Stimulated activated CD8-positive, alpha-beta memory T cell treated with anti-CD3 and anti-CD28 coated beads, Interleukin-12 subunit alpha, Interleukin-12 subunit beta, amount 100 ng/mL, for 1 hour (primary cell): Measurements from ENCODE around the gene OBP2A.
"Not testable (repeated sequence)": the region's sequence is repeated elsewhere in the genome, so short reads cannot be mapped to it uniquely, and the experiment has no call there.

Source experiments
- DNase-seq: peaks from one replicate; pipeline ENCODE4 v3.0.0-alpha.2; 2020; ENCODE audit warnings: low read depth

Gene OBP2A

DNA sequence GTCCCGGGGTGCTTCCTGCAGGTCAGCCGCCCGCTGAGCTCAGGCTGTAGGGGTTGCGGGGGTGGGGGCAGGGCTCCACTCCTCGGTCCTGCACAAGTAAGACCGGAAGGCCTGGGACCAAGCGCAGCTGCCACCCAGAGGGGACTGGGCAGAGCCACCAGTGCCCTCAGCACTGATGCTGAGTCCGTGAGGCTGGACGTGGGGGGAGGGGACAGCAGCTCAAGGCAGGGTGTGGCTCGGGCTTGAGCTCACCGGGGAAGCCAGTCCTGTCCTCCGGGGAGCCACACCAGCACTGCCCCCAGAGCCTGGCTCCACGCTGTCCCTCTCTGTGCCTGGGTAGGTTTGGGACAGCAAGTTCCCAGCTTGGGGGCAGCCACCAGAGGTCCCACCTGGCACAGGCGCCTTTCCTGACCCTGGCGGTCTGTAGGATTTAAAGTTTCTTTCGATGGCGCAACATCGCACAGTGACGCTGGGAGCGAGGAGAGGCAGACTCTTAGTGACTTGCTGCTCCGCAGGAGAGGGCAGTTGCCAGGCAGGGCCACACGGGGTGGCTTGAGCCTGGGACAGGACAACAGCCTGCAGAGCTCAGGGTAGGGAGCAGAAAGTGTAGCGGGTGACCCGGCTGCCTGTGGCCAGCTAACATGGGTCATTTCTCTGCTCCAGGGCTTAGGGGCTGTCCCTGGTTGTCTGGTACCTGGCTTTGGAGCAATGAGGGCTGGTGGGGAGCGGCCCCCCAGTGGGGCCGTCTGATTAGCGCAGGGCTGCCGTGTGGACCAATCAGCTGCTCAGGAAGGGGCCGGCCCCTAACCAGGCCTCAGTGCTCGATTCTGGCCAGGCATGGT lies 19.0 kb upstream of the OBP2A start:
- DNase-seq, result no peak

- not testable (repeated sequence) for DNase-seq
Observed at GRCh38 chr9:135528842-135529435, 17.0 kb upstream of the OBP2A start.

DNA sequence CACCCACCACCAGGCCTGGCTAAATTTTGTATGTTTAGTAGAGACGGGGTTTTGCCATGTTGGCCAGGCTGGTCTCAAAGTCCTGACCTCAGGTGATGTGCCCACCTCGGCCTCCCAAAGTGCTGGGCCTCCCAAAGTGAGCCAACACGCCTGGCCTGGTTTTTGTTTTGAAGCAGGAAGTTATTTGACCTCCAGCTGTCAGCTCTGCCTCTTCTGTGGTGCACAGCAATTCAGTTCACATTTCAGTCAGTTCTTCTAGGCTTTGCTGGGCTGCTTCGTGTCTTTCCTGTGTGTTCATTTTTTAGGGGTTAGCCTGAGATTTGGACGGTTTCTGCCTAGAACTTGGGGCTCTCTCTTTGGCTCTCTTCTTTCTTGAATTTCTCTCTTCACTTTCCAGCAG lies 15.8 kb upstream of the OBP2A start:
- no peak for DNase-seq

GRCh38 chr9:135531096-135531495 lies 14.8 kb upstream of the OBP2A start:
- no peak for DNase-seq

- DNase-seq, result no peak
Observed at GRCh38 chr9:135533113-135533512, 12.8 kb upstream of the OBP2A start.

DNA sequence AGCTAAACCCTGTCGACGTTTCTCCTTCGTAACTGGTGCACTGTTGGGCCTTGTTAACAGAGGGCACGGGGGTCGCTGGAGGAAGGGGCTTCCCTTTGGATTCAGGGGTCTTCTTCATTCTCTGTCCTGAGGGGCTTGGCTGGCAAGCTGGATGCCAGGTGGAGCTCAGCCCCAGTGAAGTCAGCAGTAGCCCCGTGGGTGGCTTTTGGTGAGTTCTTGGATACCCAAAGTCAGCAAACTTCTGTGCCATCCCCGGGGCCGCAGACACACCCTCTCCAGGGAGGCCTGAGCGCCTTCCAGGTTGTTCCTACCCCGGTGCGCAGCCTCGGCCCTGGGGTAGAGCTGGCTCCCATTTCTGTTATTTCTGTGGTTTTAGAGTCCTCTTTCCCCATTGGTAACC lies 12.3 kb upstream of the OBP2A start:
- no peak for DNase-seq

DNA sequence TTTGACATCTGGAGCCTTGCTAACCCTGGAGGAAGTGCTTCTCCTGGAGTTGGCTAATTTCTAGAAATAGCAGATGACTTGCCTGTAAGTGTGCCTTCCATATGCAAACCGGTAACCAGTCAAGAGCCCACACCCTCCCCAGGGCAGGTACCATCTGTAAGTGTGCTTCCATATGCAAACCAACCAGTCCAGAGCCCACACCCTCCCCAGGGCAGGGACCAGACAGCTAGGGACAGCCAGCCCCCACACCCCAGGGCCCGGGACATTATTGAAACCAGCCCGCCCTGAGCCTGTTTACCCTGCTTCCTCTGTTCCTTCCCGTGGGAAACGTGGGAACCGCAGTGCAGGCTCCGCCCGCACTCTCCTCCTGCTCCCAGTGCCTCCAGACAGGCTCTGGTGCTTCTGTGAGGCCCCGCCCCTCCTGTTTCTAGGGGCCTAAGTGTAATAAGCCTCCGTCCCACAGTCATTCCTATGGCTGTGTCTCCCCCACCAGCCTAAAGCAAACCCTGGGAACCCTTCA lies 11.7 kb upstream of the OBP2A start:
- DNase-seq, result not testable (repeated sequence)

GRCh38 chr9:135534826-135535225 lies 11.1 kb upstream of the OBP2A start:
- not testable (repeated sequence) for DNase-seq

GRCh38 chr9:135535631-135536030 lies 10.3 kb upstream of the OBP2A start:
- DNase-seq, result not testable (repeated sequence)

DNA sequence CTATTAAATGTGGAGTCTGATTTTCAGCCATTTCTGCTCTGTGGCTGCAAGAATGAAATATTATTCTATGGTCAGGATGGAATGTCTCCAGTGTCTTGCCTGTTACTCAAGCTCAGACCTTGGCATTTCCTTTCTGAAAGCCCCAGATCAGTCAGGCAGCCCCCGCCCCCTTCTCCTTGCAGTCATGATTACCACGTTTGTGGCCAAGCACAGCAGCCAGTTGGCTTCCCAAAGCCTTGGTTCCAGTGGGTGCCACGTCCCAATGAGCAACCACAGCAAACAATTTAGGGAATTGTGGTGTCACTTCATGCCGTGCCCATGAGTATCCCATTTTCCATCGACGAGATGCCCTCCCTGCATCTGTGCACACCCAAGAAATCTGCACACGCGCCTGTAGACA lies 9.7 kb upstream of the OBP2A start:
- DNase-seq, result no peak

GRCh38 chr9:135543262-135543894 lies 2.5 kb upstream of the OBP2A start:
- not testable (repeated sequence) for DNase-seq

GRCh38 chr9:135544981-135545635 lies 818 bp upstream of the OBP2A start:
- DNase-seq, result no peak

DNA sequence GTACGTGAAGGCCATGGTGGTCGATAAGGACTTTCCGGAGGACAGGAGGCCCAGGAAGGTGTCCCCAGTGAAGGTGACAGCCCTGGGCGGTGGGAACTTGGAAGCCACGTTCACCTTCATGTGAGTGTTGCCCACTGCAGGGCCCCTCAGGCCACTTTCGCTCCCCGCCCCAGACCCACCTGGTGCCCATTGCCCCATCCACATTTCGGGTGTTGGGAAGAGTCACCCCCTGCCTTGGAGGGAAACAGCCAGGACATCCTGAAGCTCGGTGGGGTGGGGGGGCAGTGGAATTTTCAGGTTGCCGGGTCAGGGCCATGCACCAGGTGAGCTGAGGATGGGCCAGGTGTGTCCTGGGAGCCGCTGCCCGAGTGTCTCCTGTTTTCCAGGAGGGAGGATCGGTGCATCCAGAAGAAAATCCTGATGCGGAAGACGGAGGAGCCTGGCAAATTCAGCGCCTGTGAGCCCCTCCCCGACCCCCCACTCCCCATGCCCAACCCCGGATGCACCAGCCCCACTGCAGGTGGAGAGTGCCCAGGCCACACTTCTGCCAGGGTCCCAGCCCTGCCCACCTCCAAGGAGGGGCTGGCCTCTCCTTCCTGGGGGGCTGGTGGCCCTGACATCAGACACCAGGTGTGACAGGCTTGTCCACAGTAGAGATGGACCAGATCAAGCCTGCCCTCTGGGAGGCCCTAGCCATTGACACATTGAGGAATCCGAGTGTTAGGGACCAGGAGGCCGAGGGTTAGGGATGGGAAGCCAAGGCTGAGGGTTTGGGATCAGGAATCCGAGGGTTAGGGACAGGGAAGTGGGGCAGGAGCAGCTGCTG lies 1.1 kb downstream of the OBP2A start:
- not testable (repeated sequence) for DNase-seq

- DNase-seq, result no peak
Observed at GRCh38 chr9:135547756-135548736, 2.1 kb downstream of the OBP2A start.

DNA sequence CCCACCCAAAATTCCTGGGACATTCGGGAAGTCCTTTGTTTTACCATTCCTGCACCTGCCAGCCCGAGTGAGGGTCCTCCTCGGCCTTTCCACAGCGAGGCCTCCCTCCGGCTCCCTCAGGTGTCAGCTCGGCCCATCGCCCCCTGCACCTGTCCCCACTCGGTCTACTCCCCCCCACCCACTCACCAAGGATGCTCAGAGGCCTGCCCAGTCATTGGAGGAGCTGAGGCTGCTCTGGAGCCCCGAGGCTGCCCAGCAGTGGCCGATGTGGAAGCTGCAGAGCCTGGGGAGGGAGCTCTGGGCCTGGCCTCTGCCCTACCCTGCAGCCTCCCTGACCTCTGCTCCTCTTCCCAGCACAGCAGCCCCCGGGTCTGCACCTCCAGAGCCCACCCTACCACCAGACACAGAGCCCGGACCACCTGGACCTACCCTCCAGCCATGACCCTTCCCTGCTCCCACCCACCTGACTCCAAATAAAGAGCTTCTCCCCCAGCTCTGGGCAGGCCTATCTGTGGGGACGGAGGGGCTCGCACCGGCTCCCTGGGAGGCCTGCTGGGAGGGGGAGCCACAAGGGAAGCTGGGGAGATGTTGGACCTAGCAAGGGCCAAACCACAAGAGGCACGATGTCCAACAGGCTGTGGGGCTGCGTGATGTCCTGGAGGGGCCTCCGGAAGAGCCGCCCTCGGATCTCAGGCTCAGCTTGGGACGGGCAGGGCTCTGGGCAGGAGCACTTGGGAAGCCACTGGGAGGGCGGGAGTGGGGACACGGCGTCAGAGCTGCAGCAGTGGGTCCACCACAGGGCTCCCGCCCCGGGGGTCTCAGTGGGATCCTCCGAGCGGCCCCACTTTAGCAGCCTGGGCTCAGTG lies 3.8 kb downstream of the OBP2A start:
- DNase-seq, result not testable (repeated sequence)

DNA sequence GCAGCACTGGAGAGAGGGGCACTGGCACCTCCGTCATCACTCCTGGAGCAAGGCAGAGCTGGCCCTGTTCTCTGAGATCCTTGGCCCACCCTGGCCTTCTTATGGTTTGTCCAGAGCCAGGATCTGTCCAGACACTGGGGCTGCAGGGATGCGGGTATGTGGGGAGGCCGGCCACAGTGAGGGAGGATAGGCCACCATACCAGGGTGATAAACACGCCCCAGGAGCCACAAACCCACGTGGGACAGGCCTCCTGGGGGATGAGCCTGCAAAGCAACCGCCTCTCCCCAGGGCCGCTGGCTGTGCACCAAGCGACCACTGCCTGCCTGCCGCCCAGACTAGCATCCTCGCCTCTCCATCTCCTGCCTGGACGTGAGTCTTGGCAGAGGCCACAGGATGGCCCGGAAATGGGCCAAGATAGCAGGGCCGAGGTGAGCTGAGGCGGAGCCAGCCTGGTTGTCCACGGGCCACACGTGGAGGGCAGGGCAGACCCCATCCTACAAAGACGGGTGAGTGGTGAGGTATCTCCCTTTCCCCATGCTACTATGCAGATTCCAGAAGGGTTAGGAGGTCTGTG lies 4.5 kb downstream of the OBP2A start:
- no peak for DNase-seq

GRCh38 chr9:135551031-135551430 lies 5.1 kb downstream of the OBP2A start:
- no peak for DNase-seq

DNA sequence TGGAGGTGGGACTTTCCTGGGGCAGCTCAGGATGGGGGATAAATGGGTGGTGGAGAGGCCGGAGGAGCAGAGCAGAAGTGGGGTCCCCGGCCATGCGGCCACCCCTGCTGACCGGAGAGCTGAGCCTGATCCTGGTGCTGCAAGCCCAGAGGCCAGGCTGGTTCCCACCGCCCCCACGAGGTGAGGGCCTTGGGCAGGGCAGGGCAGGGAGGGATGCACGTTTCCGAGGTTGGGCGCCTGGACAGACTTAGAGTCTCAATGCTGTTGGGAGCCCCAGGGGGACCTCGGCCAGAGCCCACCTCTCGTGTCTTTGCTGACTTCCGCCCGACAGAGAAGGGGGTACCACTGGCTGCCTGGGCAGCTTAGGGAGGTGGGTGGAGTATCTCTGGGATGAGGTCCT lies 5.5 kb downstream of the OBP2A start:
- no peak for DNase-seq
